HepG2 (cell line): ENCODE results near the gene TAF6. TPM values are rescaled to one million over a fixed set of nuclear protein-coding genes. Genes with fewer than 3 reads are reported as not detected.

Source experiments
- ARID5B ChIP-seq: IDR thresholded peaks from 2 replicates; pipeline ENCODE4 v1.4.0; 2020; ENCODE audit warnings: mild to moderate bottlenecking, missing genetic modification reagents
- CCDC6 ChIP-seq: sonication (generic); formaldehyde crosslinking; IDR thresholded peaks from 2 replicates; pipeline ENCODE4 v1.8.1; 2022; ENCODE audit warnings: mild to moderate bottlenecking, missing genetic modification reagents, moderate library complexity
- CREM ChIP-seq, 2 experiments: sonication (generic) in 1 of 2; formaldehyde crosslinking in 1 of 2; IDR thresholded peaks; 2 replicates each; pipeline versions ENCODE4 v1.4.0 to v1.6.1; 2016 to 2020; ENCODE audit warnings: antibody characterized with exemption in 1 of 2, mild to moderate bottlenecking in 1 of 2, missing genetic modification reagents in 1 of 2
- DPF2 ChIP-seq: sonication (generic); formaldehyde crosslinking; IDR thresholded peaks from 2 replicates; pipeline ENCODE4 v1.4.0; 2020; ENCODE audit warnings: mild to moderate bottlenecking, low read depth, missing genetic modification reagents, borderline replicate concordance
- ETV6 ChIP-seq: sonication (generic); formaldehyde crosslinking; conservative IDR thresholded peaks from 2 replicates; pipeline ENCODE4 v1.4.0; 2020; ENCODE audit warnings: missing genetic modification reagents
- FOXK1 ChIP-seq: sonication (generic); formaldehyde crosslinking; IDR thresholded peaks from 2 replicates; pipeline ENCODE4 v1.4.0; 2020; ENCODE audit warnings: low read depth, missing genetic modification reagents, borderline replicate concordance
- HNF1A ChIP-seq, 2 experiments: sonication (generic) in 1 of 2; formaldehyde crosslinking in 1 of 2; IDR thresholded peaks; 2 replicates each; pipeline versions ENCODE4 v1.4.0 to v1.6.1; 2016 to 2020; ENCODE audit warnings: borderline replicate concordance in 1 of 2, low read depth in 1 of 2, mild to moderate bottlenecking in 1 of 2, missing genetic modification reagents in 1 of 2
- MAZ ChIP-seq, 2 experiments: sonication (generic) in 1 of 2; formaldehyde crosslinking in 1 of 2; IDR thresholded peaks; 2 replicates each; pipeline versions ENCODE4 v1.5.0 to v1.6.1; 2012 to 2020; ENCODE audit warnings: low read depth in 2 of 2, mild to moderate bottlenecking in 2 of 2, borderline replicate concordance in 1 of 2, improper control_type of control experiment in 1 of 2, low read length in 1 of 2, missing genetic modification reagents in 1 of 2, moderate library complexity in 1 of 2
- PRMT3 ChIP-seq: sonication (generic); formaldehyde crosslinking; IDR thresholded peaks from 2 replicates; pipeline ENCODE4 v1.8.1; 2022; ENCODE audit warnings: low read depth, mild to moderate bottlenecking, moderate library complexity, missing genetic modification reagents, borderline replicate concordance
- RXRB ChIP-seq: IDR thresholded peaks from 2 replicates; pipeline ENCODE4 v1.6.1; 2016; ENCODE audit warnings: borderline replicate concordance, missing genetic modification reagents, missing compliant biosample characterization
- SMARCE1 ChIP-seq: fragments of 450-650 bp; IDR thresholded peaks from 2 replicates; pipeline ENCODE4 v1.6.1; 2017; ENCODE audit warnings: borderline replicate concordance
- TCF7L2 ChIP-seq: IDR thresholded peaks from 2 replicates; pipeline ENCODE4 v1.6.1; 2011; ENCODE audit warnings: mild to moderate bottlenecking, low read depth, low read length, moderate library complexity
- ZNF543 ChIP-seq: sonication (generic); formaldehyde crosslinking; IDR thresholded peaks from 2 replicates; pipeline ENCODE4 v1.4.0; 2020; ENCODE audit warnings: mild to moderate bottlenecking, missing genetic modification reagents
- polyA plus RNA-seq, 8 experiments: library from polyadenylated mRNA; depleted of rRNA in 3 of 8; stranded (reverse) in 7 of 8; unstranded in 1 of 8; fragments of >200 nt; fragmentation: Illumina TruSeq in 4 of 8; extraction: Trizol in 4 of 8; gene quantifications; 2 replicates each; pipeline versions ENCODE4 v1.2.1 to v1.2.3, GENCODE V29; 2011 to 2016; ENCODE audit warnings: low read depth in 4 of 8, missing spikeins in 1 of 8, mixed read lengths in 1 of 8; ENCODE audit not compliant: insufficient read depth in 1 of 8
- total RNA-seq, 5 experiments: library from RNA; depleted of rRNA; stranded (reverse); fragments of >200 nt; fragmentation: Illumina TruSeq; extraction: Trizol; gene quantifications; 2 replicates each; pipeline ENCODE4 v1.2.3, GENCODE V29; 2016; ENCODE audit warnings: low read depth in 1 of 5
- TF ChIP-seq, protein P1 (sequence below): sonication (generic); formaldehyde crosslinking; IDR thresholded peaks from 2 replicates; pipeline ENCODE4 v1.5.0; 2020; ENCODE audit warnings: mild to moderate bottlenecking, missing genetic modification reagents, moderate library complexity

The TAF6 gene
- total and polyA plus RNA-seq, 2 of the 13 experiments (the other 11 are each of a cell fraction or from before 2014, with no cell fraction given): 12.9 to 18.8 TPM

- TF ChIP-seq, protein P1, sequence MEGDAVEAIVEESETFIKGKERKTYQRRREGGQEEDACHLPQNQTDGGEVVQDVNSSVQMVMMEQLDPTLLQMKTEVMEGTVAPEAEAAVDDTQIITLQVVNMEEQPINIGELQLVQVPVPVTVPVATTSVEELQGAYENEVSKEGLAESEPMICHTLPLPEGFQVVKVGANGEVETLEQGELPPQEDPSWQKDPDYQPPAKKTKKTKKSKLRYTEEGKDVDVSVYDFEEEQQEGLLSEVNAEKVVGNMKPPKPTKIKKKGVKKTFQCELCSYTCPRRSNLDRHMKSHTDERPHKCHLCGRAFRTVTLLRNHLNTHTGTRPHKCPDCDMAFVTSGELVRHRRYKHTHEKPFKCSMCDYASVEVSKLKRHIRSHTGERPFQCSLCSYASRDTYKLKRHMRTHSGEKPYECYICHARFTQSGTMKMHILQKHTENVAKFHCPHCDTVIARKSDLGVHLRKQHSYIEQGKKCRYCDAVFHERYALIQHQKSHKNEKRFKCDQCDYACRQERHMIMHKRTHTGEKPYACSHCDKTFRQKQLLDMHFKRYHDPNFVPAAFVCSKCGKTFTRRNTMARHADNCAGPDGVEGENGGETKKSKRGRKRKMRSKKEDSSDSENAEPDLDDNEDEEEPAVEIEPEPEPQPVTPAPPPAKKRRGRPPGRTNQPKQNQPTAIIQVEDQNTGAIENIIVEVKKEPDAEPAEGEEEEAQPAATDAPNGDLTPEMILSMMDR (CRISPR knock-in tag): peak; percentile 51
- TF ChIP-seq PRMT3 (CRISPR knock-in tag) (peak; percentile 15; the same call in 1 of the 2 replicates), TCF7L2 (no peak), ETV6 (0 out of 2 replicates have a peak, but pooled peaks have one; percentile 56), HNF1A (IDR thresholded peaks at IDR 0.05; ENCODE audit: low read depth) (no peak), HNF1A (CRISPR knock-in tag; IDR thresholded peaks at IDR 0.05; ENCODE audit: borderline replicate concordance) (peak; percentile 62; the same call in 1 of the 2 replicates), RXRB (CRISPR knock-in tag) (peak; percentile 70), CCDC6 (CRISPR knock-in tag) (peak; percentile 50; the same call in 1 of the 2 replicates), ZNF543 (CRISPR knock-in tag) (0 out of 2 replicates have a peak, but pooled peaks have one; percentile 54), FOXK1 (CRISPR knock-in tag) (peak; percentile 25; the same call in 1 of the 2 replicates), MAZ (IDR thresholded peaks at IDR 0.05; ENCODE audit: borderline replicate concordance, low read depth, low read length) (0 out of 2 replicates have a peak, but pooled peaks have one; percentile 40), MAZ (CRISPR knock-in tag; IDR thresholded peaks at IDR 0.05; ENCODE audit: low read depth) (no peak), ARID5B (CRISPR knock-in tag) (peak; percentile 73), SMARCE1 (no peak), DPF2 (CRISPR knock-in tag) (peak; percentile 65; the same call in 1 of the 2 replicates), CREM (IDR thresholded peaks at IDR 0.05) (peak; percentile 38; the same call in 1 of the 2 replicates), CREM (CRISPR knock-in tag; IDR thresholded peaks at IDR 0.05) (no peak)
These were observed 40.1 kb downstream of the TAF6 start (continued) for GRCh38 chr7:100079024-100079560.
